Kidney (tissue), 14 donors: Measurements from ENCODE around the gene LONP2. TPM values are rescaled to one million over a fixed set of nuclear protein-coding genes. Genes with fewer than 3 reads are reported as not detected.
A peak's percentile ranks its signal among the peaks of the same experiment; 100 is the strongest.

Experiments used
- DNase-seq, 5 donors: peaks; one replicate each; pipeline ENCODE4 v3.0.0-alpha.2; 2013 to 2020
- FAIRE-seq: peaks from 2 replicates; lab custom pipeline; 2012; peaks lifted over from hg19 to GRCh38; lab: Jason Lieb, UNC
- H3K27ac ChIP-seq, 2 donors: one replicate each; pipeline ENCODE4 v1.7.0; 2013; ENCODE audit warnings: low read depth in 2 of 2, low read length in 2 of 2, inconsistent platforms in 1 of 2
- H3K27me3 ChIP-seq: one replicate; pipeline ENCODE4 v1.7.1; 2013; ENCODE audit warnings: low read length, inconsistent platforms; ENCODE audit not compliant: control insufficient read depth, insufficient read depth
- H3K36me3 ChIP-seq, 3 donors: one replicate each; pipeline versions ENCODE4 v1.7.0 to v1.7.1; 2013; ENCODE audit warnings: low read length in 3 of 3, control low read depth in 1 of 3, inconsistent platforms in 1 of 3; ENCODE audit not compliant: insufficient read depth in 3 of 3, control insufficient read depth in 2 of 3
- H3K4me1 ChIP-seq, 3 donors: one replicate each; pipeline versions ENCODE4 v1.7.0 to v1.7.1; 2013; ENCODE audit warnings: low read length in 3 of 3, inconsistent platforms in 1 of 3, low read depth in 1 of 3; ENCODE audit not compliant: control insufficient read depth in 2 of 3, insufficient read depth in 2 of 3
- H3K4me3 ChIP-seq, 3 donors: one replicate each; pipeline versions ENCODE4 v1.7.0 to v1.8.1; 2013; ENCODE audit warnings: low read length in 3 of 3, control low read depth in 1 of 3, inconsistent platforms in 1 of 3
- H3K9ac ChIP-seq, 3 donors: one replicate each; pipeline versions ENCODE4 v1.7.0 to v1.7.1; 2013; ENCODE audit warnings: low read length in 3 of 3, control low read depth in 1 of 3, inconsistent platforms in 1 of 3
- H3K9me3 ChIP-seq, 3 donors: one replicate each; pipeline versions ENCODE4 v1.7.0 to v1.7.1; 2013; ENCODE audit warnings: low read length in 3 of 3, control low read depth in 1 of 3, inconsistent platforms in 1 of 3; ENCODE audit not compliant: control insufficient read depth in 2 of 3, insufficient read depth in 1 of 3
- CTCF ChIP-seq: IDR thresholded peaks from 3 replicates; pipeline ENCODE4 v1.5.1; 2012; ENCODE audit warnings: mild to moderate bottlenecking, moderate library complexity, borderline replicate concordance; ENCODE audit not compliant: insufficient read depth; ENCODE audit errors: extremely low read depth
- intact Hi-C: fragments of 100-400 bp; cut with DNase I; formaldehyde crosslinking; loops from one replicate; pipeline ENCODE4 v1.11.1; 2022
- polyA plus RNA-seq: library from polyadenylated mRNA; stranded (reverse); fragments of 350-450 nt; fragmentation: Illumina TruSeq; extraction: RNeasy Lipid Tissue Mini Kit (QIAGEN cat#74804); gene quantifications from one replicate; pipeline ENCODE4 v1.2.3, GENCODE V29; 2014; ENCODE audit warnings: low read depth, low replicate concordance; ENCODE audit not compliant: insufficient read depth
- total RNA-seq: library from RNA; stranded (reverse); fragmentation: NEBNext Ultra II Directional; extraction: Animal tissue kit (Norgen Biotek cat#: 25700); gene quantifications from one replicate; pipeline ENCODE4 v1.2.1, GENCODE V29; 2021
- donor health status: control.
- donor health status: control.
- donor health status: control.
- donor health status: control.
- donor health status: control.
- donor health status: DM: yes; HTN: yes; CAD: no.
- donor health status: Normal renal cell carcinoma (clear cell type).

Gene LONP2
- total and polyA plus RNA-seq, 2 donors from 2014 or later, result 24.8 to 77.1 TPM

- DNase-seq (peak in 1 of 5 donors; percentile 48), FAIRE-seq (no peak)
- Histone ChIP-seq H3K4me3 (no peak overlapping the region), H3K36me3 (peaks cover 4 to 5% (median 4%) of the 10 kb centered on the region in 3 donors), H3K4me1 (no peaks in the 10 kb centered on the region), H3K27me3 (no peaks in the 10 kb centered on the region), H3K9ac (no peak overlapping the region), H3K27ac (no peak overlapping the region), H3K9me3 (no peaks in the 10 kb centered on the region)
- intact Hi-C loops, result no loop called here
- no peak for TF ChIP-seq CTCF
Observed at GRCh38 chr16:48277158-48277557, 33.1 kb downstream of the LONP2 start.

- intact Hi-C loops, result no loop called here
- TF ChIP-seq CTCF, result no peak
- H3K27me3 ChIP-seq, result no peaks in the 10 kb centered on the region
- no peak overlapping the region for H3K4me3 ChIP-seq
- no peak for DNase-seq
- no peaks in the 10 kb centered on the region for H3K9me3 ChIP-seq
- FAIRE-seq, result no peak
- no peaks in the 10 kb centered on the region for H3K4me1 ChIP-seq
- no peak overlapping the region for H3K9ac ChIP-seq
- no peak overlapping the region for H3K27ac ChIP-seq
- peaks cover 4 to 5% (median 4%) of the 10 kb centered on the region in 3 donors for H3K36me3 ChIP-seq
Observed at GRCh38 chr16:48279199-48279598, 35.1 kb downstream of the LONP2 start.

- no peaks in the 10 kb centered on the region for H3K9me3 ChIP-seq
- intact Hi-C loops, result no loop called here
- no peak overlapping the region for H3K4me3 ChIP-seq
- no peak for FAIRE-seq
- no peak overlapping the region for H3K27ac ChIP-seq
- no peaks in the 10 kb centered on the region for H3K4me1 ChIP-seq
- TF ChIP-seq CTCF, result no peak
- H3K36me3 ChIP-seq, result peaks cover 4 to 8% (median 4%) of the 10 kb centered on the region in 3 donors
- H3K9ac ChIP-seq, result no peak overlapping the region
- no peaks in the 10 kb centered on the region for H3K27me3 ChIP-seq
- DNase-seq, result no peak
Observed at GRCh38 chr16:48280546-48280945, 36.4 kb downstream of the LONP2 start.
